Stimulated activated CD4-positive, alpha-beta T cell treated with anti-CD3 and anti-CD28 coated beads, Interleukin-4, amount 100 ng/mL, for 24 hours (primary cell): Measurements from ENCODE around the gene C6orf58.
"Not testable (repeated sequence)": the region's sequence is repeated elsewhere in the genome, so short reads cannot be mapped to it uniquely, and the experiment has no call there.

Experiments used
- DNase-seq: peaks from one replicate; pipeline ENCODE4 v3.0.0-alpha.2; 2020

The C6orf58 gene

GRCh38 chr6:127593456-127593855 lies 16.5 kb downstream of the C6orf58 start:
- DNase-seq: not testable (repeated sequence)

- no peak for DNase-seq
Observed at GRCh38 chr6:127606131-127606562, 29.2 kb downstream of the C6orf58 start.

- DNase-seq: no peak
Observed at GRCh38 chr6:127608554-127609270, 31.7 kb downstream of the C6orf58 start.

GRCh38 chr6:127618729-127619128 lies 41.8 kb downstream of the C6orf58 start:
- DNase-seq: no peak

GRCh38 chr6:127630800-127631199 lies 53.8 kb downstream of the C6orf58 start:
- no peak for DNase-seq

- DNase-seq: no peak
Observed at GRCh38 chr6:127634178-127634577, 57.2 kb downstream of the C6orf58 start.

GRCh38 chr6:127635091-127635490 lies 58.1 kb downstream of the C6orf58 start:
- no peak for DNase-seq

GRCh38 chr6:127637830-127638409 lies 60.9 kb downstream of the C6orf58 start:
- DNase-seq: no peak
